Hepatocyte (in vitro differentiated cells): ENCODE results near the gene CAMSAP1.

ENCODE experiments used
- EZH2 ChIP-seq: fragments of 200-600 bp; sonication (generic); IDR thresholded peaks from 2 replicates; pipeline ENCODE4 v1.6.1; 2016; ENCODE audit warnings: antibody characterized with exemption, mild to moderate bottlenecking, borderline replicate concordance
- TF ChIP-seq, protein P1 (sequence below): fragments of 200-600 bp; sonication (generic); IDR thresholded peaks from 2 replicates; pipeline ENCODE4 v1.5.1; 2016; ENCODE audit warnings: antibody characterized with exemption, mild to moderate bottlenecking; ENCODE audit not compliant: poor library complexity

- TF ChIP-seq, protein P1, sequence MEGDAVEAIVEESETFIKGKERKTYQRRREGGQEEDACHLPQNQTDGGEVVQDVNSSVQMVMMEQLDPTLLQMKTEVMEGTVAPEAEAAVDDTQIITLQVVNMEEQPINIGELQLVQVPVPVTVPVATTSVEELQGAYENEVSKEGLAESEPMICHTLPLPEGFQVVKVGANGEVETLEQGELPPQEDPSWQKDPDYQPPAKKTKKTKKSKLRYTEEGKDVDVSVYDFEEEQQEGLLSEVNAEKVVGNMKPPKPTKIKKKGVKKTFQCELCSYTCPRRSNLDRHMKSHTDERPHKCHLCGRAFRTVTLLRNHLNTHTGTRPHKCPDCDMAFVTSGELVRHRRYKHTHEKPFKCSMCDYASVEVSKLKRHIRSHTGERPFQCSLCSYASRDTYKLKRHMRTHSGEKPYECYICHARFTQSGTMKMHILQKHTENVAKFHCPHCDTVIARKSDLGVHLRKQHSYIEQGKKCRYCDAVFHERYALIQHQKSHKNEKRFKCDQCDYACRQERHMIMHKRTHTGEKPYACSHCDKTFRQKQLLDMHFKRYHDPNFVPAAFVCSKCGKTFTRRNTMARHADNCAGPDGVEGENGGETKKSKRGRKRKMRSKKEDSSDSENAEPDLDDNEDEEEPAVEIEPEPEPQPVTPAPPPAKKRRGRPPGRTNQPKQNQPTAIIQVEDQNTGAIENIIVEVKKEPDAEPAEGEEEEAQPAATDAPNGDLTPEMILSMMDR, result no peak
- TF ChIP-seq EZH2, result no peak
These were observed 48.8 kb upstream of the CAMSAP1 start for GRCh38 chr9:135955934-135956801.
